ENCODE data around the gene CAMTA2.

- TF ChIP-seq EZH2 (IDR thresholded peaks at IDR 0.05) = no peak
- TF ChIP-seq CTCF (IDR thresholded peaks at IDR 0.05) = no peak
Measured at GRCh38 chr17:4931963-4932362, 55.5 kb downstream of the CAMTA2 start, which contains the start of gene GP1BA.

All from neural progenitor cell (in vitro differentiated cells).